ENCODE measurements around the gene LPP.

Gene LPP

GRCh38 chr3:188139466-188139865, 14.5 kb upstream of the LPP start:
- no peak for DNase-seq

- DNase-seq = no peak
These were observed 7.7 kb upstream of the LPP start for GRCh38 chr3:188146219-188146618.

- DNase-seq = no peak
These were observed 6.2 kb upstream of the LPP start for GRCh38 chr3:188147782-188148181.

- DNase-seq = no peak
These were observed 5.6 kb upstream of the LPP start for GRCh38 chr3:188148318-188148717.

DNA sequence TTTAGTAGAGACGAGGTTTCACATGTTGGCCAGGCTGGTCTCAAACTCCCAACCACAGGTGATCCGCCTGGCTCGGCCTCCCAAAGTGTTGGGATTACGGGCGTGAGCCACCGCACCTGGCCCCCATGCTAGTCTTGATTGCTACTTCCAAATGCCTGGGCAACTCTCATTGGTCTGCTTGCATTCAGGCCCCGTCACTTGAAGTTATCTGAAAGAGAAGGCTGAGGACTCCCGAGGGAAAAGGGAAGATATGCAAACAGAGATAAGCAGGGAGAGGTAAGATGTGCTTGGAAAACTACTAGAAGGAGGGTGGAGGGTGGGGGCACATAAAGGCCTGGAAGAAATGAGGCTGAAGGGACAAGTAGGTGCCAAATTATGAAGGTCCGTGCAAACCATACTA, 4.4 kb upstream of the LPP start:
- no peak for DNase-seq

DNA sequence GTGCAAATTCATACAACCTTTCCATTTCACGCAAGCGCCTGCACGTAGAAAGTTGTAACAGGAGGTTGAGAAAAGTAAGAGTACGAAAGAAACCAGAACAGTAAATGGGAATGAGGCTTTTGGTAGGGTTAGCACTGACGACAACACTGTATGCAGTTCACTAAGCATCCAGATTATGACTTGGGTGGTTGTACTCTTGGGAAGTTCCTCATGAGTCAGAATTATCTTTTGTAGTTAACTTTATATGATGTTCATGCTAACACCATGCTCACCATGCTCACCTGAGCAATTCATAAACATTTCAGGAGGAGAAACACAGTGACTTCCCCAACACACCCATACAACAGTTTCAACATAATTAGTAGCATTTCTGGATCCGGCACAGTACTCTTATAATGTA, 3.0 kb upstream of the LPP start:
- DNase-seq = peak in 1 of 3 donors; percentile 20

- no peak for DNase-seq
These were observed 2.5 kb upstream of the LPP start for GRCh38 chr3:188151438-188151837.

GRCh38 chr3:188152660-188153436, 1.1 kb upstream of the LPP start:
- DNase-seq = peak; percentile 13 to 36 (median 21)

GRCh38 chr3:188153437-188154013, 432 bp upstream of the LPP start:
- DNase-seq = peak; percentile 59 to 80 (median 71)

DNA sequence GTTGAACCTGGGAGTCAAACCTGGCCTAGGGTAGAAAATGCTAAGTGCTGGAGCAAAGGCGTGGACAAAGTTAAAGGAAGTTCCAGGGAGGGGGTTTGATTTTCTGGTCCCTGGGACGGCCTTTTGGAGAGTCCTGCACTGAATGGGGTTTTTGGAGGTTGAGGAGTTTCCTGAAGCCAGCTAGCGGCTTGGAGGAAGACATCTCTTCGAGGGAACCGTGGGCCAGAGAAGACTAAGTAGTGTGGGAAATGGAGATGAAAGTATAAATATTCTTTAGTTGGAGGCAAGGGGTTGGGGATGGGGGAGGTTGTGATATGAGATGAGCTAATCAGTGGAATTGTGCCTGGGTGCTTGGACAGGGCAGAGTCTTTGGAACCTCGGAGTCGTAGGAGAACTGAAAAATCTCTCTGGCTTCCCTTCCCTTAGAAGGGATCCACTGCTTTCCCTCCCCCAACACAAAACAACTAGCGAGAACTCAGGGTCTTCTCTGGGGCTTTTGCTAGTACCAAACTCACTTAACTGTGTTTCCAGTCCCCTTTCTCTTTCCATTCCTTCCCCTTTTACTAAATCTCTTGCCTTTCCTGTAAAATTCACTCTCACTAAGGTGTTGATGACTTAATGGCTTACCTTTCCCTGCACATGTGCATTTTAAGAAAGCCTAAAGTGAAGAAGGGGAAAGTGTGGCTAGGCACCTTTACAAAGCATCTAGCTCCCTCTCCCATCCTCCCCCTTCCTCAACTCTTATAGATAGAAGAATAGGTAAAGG, 1.0 kb downstream of the LPP start:
- peak; percentile 70 to 82 (median 76) for DNase-seq

- no peak for DNase-seq
These were observed 2.1 kb downstream of the LPP start for GRCh38 chr3:188156056-188156455.

- no peak for DNase-seq
These were observed 3.5 kb downstream of the LPP start for GRCh38 chr3:188157407-188157806.

DNA sequence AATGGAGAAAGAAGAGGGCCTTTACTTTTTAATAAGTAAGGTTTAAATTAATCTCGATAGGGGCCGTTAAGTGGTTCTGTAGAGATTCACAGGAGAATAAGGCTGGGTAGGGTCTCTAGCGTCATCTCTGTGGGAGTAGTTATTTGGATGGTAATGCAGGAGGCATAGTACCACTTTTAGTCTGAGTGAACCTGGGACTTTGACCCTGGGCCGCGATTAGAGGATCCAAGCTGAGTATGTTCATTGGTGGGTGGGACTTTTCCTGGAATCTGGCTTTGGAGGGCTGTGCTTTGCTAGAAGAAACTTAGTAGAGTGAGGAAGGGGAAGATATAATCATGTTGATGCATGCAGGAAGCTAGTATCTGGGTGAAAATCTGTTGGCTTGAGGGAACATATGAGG, 4.0 kb downstream of the LPP start:
- DNase-seq = no peak

DNA sequence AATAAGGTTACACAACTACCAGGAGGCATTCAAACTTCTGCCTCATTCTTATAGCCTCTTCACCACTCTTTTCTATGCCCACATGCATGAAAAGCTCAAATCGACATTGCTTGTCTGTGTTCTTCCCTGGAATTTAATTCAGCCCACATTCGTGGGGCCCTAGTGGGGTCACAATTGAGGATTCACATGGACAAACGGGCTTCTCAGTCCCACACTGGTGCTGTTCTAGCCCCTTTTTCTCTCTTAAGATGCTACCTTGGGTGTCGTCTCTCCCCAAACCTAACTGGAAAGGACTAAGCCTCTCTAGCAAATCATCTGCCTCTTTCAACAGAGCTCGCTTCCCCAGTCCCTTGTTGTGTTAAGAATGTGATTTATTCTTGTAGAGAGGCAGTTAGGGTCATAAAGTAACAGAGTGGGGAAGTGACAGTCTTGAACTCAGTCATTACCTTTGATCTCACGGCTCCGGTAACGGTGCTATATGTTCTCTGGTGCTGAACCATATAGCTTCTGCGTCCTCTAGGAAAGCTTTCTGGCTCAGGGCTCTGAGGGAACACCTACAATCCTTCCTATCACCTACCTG, 4.9 kb downstream of the LPP start:
- no peak for DNase-seq

DNA sequence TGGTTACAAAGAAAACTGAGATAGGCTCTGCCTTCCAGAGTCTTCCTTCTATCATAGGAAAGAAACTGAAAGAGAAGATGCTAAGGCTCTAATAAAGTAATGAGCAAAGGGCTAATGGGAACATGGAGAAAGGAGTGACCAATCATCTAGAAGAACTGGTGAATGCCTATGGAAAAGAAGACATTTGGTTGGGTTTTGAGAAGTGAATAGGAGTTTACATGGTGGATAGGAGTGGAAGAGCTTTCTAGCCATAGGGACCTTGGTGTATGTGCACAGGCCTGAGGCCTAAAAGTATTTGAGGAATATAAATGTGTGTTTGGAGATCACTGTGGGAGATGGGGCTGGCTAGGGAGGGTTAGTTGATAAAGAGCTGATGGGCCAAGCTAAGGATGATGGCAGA, 6.8 kb downstream of the LPP start:
- DNase-seq = no peak

GRCh38 chr3:188164248-188164687, 10.3 kb downstream of the LPP start:
- DNase-seq = peak in 2 of 3 donors; percentile 10 to 17

GRCh38 chr3:188165596-188165995, 11.6 kb downstream of the LPP start:
- DNase-seq = no peak

GRCh38 chr3:188166441-188166840, 12.5 kb downstream of the LPP start:
- DNase-seq = no peak

DNA sequence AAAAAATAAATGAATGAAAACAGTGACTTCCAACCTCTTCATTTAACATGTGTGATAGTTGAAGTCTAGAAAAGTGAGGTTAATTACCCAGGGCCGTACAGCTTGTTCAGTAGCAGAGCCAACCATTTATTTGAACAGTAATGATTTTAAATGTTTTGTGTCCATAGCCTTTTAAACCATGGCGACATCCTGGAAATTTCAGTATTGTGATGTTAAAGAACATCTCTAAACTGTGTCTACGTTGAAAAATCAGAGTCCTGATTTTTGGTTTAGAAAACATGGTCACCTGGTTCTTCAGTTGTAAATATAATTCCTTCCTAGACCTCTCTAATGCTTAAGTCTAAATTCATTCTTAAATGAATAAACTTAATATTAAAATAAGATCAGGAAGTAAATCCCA, 14.2 kb downstream of the LPP start:
- DNase-seq = peak; percentile 37 to 53 (median 44)

DNA sequence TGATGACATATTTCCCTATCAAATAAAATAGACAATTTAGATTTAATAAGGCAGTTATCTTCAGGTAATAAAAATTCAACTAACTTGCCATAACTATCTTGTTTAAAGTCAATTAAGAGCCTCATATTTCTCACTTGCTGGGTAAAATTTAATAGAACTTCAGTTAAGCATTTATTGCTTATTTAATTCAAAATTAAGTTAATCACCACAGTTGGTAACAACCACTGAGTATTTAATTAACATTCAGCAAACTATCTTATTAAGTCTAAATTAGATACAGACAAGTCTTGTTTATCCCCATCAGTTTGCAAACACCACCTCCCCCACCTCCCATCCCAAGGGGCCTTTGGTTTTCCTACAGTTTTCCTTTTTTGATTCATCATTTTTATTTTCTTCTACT, 14.7 kb downstream of the LPP start:
- DNase-seq = no peak

GRCh38 chr3:188169830-188170455, 16.0 kb downstream of the LPP start:
- no peak for DNase-seq

DNA sequence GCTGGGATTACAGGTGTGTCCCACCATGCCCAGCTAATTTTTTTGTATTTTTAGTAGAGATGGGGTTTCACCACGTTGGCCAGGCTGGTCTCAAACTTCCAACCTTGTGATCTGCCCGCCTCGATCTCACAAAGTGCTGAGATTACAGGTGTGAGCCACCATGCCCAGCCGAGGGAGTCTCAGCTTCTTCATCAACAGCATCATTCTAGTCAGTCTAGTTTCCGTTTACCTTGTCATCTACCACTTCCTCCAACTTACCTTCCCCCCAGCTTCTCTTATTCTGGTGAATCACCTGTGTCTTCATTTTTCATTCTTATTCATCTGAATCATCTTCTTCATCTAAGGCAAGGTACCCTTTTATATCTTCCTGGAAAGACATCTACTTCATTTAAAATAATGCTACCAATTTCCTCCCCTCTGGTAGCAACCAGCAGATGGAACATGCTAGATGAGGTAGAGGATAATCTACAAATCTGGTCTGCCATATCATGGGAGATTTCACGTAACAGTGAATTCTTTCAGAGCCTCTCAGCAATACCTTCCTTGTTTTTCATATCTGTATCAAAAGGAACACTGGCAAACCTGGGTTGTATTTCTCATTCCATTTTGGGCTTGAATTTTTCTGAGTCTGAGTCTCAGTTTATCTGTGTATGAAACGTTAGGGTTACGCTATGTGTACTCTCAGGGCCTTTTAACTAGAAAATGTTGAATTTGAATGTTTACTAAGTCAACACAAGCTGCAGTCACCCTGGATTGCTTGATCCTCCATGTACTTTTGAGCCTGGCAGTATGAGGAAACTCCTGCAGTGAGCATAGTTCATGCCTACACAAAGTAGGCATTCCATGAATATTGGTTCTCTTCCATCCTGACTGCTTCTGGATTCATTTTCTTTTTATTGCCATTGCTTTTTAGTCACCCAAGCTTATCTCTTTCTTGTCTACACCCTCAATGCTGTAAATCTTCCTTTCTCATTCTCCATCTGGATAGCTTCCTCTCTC, 16.8 kb downstream of the LPP start:
- DNase-seq = no peak

All from suppressor macrophage treated with lipopolysaccharide for 1 hour (primary cell).